GM18870 (cell line): Measurements from ENCODE around the gene EPS8L3.

Experiments
- ATAC-seq: cut with Tn5 transposase; IDR thresholded peaks from one replicate; pipeline ENCODE4 v1.9.1; 2021; ENCODE audit warnings: moderate library complexity; ENCODE audit not compliant: unreplicated experiment

EPS8L3 gene

DNA sequence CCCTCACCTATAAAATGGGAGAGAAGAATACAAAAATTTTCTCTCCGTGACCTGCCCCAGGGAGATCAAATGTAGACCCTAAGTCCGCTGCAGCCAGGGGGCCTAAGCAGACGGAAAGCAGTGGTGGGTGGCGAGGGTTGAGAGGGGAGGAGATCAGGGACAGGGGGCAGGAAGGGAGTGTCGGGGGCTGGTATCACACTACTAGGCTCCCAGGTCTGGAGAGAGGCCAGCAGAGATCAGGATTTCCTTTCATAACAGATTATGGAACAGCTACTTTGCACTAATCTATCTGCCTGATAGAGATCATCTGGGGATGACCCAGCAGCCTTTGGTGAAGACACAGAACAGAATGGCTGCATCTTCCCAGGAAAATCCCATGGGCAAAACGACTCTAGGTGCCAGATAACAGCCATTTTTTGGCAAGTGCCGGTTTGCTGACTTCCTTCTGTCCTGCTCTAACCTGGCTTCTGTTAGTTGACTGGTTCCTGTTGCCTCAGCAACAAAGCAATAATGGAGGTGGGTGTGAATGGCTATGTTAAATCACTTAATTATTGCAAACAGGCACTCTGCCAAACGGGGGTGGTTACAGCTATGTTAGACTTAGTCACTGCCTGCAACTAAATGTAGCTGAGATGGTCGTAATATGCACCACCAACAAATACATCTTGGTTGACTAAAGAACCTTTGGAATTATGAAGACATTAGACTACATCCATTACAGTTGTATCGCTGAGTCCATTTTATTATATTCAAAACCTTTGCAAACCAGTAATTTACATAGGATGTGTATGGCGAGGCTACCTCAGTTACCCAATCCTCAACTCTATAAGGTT is 30.0 kb upstream of the EPS8L3 start:
- ATAC-seq: no peak

- no peak for ATAC-seq
These were observed 29.4 kb upstream of the EPS8L3 start for GRCh38 chr1:109793089-109793485.

DNA sequence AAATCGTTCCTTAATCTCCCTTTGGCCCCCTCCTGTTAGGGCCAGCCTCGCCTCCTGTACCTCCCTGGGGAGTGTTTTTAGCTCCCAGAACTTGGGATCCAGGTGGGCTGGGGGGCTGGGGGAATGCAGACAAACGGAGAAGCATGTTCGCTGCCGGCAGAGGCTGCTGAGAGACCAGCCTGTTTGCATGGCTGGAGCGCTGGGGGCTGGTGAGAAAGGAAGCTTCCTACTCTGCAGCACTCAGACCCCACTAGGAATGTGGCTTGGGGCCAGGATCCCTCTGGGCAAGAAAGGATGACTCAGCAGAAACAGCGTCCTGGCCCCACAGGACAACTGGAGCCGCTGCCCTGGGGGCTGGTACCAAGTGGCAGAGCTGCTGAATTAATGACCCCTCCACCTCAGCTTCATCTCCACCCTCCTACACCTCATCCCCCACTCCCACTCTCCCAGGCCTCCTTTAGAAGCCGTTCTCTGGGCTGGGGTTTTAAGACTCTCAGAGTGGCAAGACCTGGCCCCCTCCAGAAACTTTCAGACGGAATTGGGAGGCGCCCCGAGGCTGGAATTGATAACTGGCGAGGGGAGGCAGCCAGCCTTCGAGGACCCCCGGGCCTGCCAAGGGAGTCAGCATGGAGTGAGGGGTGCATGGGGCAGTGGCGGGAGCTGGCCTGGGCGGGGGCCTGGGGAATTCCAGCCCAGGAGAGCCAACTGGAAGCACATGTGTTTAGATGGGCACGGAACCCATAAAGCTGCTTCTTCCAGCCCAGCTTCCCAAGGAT is 28.5 kb upstream of the EPS8L3 start:
- no peak for ATAC-seq

DNA sequence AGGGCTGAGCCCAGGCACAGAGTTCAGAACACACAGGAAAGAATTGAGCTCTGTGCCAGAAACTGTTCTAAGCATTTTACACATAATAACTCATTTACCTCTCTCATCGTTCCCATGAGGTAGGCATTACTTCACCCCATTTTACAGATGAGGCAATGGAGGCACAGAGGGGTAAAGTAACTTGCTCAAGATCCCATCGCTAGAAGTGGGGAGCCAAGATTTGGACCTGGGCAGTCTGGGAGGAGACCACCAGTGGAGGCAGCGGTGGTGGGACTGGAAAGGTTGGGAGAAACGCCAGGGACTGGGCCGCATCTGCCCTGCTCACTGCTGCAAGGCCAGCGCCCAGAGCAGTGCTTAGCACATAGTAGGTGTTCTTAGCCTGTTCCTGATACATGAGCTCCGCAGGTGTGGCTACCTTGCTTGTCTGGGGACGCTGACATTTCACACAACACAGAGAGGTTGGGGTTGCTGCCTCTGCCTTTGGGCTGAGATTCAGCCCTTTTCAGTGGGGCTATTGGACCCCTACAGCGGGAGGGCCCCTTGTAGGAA is 27.8 kb upstream of the EPS8L3 start:
- no peak for ATAC-seq

- ATAC-seq: peak; percentile 75
These were observed 27.2 kb upstream of the EPS8L3 start for GRCh38 chr1:109790735-109791494.

- ATAC-seq: no peak
These were observed 26.6 kb upstream of the EPS8L3 start for GRCh38 chr1:109790329-109790728.

GRCh38 chr1:109789551-109790180 is 25.9 kb upstream of the EPS8L3 start:
- ATAC-seq: no peak

GRCh38 chr1:109788695-109789521 is 25.2 kb upstream of the EPS8L3 start:
- no peak for ATAC-seq

GRCh38 chr1:109787845-109788601 is 24.3 kb upstream of the EPS8L3 start:
- no peak for ATAC-seq

GRCh38 chr1:109787211-109787844 is 23.6 kb upstream of the EPS8L3 start:
- ATAC-seq: no peak

DNA sequence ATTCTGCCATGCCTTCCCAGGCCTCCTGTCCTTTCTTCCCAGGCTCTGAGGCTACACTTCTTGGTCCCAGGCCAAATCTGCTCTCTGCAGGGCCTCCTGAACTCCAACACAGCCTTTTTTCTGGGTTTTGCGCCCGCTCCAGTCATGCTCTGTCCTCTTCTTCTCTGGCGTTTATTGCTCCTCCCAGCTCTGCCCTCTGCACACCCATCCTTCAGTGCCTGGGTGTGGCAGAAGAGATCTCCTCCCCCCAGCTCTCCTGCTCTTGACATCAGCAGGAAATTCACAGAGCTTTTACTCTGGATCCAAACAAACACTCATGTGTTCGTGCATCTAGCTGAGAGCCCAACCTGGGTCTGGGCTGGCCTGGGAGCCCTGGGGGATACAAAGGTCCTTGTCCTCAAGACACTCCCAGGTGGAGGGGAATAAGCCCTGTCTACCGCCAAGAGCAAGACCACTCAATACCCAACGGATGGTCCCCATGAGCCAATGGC is 22.9 kb upstream of the EPS8L3 start:
- ATAC-seq: no peak

DNA sequence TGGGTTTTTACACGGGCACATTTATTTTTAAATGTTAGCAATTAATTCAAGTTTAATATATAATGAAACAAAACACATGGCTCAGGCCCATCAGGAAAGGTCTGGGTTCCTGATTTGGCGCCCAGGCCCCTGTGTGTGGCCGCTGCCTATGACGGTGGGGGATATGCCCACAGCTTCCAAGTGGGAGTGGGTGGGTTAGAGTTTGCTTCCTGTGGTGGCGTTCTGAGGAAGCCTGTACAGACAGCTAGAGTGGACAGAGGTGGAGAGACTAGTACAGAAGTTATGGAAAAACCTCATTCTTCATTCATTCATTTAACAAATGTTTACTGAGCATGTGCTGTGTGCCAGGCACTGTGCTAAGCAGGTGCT is 22.4 kb upstream of the EPS8L3 start:
- ATAC-seq: no peak

- ATAC-seq: no peak
These were observed 21.9 kb upstream of the EPS8L3 start for GRCh38 chr1:109785446-109786111.

DNA sequence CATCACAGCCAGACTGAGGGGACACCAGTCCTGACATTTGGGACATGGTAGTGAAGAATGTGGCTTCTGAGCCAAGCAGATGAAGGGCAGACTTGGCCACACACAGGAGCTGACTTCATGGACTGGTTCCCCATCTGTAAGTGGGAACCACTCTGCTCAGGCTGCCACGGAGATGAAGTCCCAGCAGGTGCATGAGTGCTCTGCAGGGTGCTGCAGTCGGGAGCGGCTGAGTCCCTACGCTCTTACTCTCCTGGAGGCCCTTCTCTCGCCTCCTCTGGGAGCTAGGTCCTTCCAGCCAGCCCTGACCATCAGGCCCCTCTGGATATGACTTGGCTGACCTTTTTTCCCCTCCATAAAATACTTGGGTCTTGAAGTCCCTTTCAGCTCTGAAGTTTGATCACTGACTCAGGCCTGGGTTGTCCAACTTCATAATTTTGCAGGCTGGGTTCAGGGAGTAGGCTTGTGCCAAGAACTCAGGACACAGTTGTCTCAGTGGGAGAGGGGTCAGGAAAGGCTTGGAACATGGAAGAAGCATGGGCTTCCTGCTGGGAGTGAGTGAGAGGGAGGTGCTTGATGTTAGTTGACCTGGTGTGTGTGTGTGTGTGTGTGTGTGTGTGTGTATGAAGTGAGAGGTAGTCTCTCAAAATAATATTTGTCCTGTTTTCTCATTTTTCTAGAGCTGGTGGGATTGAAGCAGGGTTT is 21.0 kb upstream of the EPS8L3 start:
- ATAC-seq: no peak

GRCh38 chr1:109783436-109783835 is 19.7 kb upstream of the EPS8L3 start:
- ATAC-seq: no peak

DNA sequence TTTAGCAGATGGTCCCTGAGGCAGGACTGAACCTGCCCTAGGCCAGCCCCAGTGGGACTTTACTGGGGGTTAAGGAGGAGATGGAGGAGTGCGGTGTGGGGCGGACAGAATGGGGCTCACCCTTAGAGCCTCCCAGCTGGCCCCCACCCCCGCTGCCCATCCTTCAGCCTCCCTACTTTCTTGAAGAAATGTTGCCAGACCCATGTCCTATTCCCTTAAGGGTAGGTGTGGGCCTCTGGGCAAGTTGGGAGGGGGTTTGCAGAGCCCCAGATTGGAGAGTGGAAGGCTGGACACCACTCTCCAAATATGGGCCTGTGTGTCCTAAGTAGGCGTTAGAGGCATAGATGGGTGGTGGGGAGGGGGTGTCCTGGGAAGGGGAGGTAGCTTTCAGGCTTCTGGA is 19.2 kb upstream of the EPS8L3 start:
- ATAC-seq: no peak

DNA sequence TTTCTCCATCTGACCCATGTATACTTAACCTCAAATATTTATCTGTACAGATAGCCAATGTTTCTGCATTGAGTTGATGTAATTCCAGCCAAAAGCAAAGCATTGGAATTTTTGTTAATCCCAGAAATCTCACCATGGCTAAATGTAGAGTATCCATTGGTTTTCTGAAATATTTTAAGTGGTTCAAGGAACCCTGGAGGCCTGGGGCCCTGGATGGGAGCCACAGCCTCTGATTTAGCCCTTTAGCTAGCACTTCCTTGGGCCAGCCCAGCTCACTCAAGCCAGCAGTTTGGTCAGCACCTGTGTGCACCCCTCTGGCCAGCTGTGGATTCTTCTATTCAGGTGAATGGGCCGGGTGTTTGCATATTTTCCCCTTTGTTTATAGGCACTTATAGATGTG is 18.8 kb upstream of the EPS8L3 start:
- ATAC-seq: no peak
